Keratinocyte (primary cell): Measurements from ENCODE around the gene MAP3K1.

Source experiments
- EZH2 ChIP-seq: IDR thresholded peaks from one replicate; pipeline ENCODE4 v1.6.1; 2012; ENCODE audit warnings: inconsistent platforms, mild to moderate bottlenecking, low read length, moderate library complexity
- TF ChIP-seq, protein P1 (sequence below), 3 experiments: IDR thresholded peaks in 1 of 3; conservative IDR thresholded peaks in 1 of 3; optimal IDR thresholded peaks in 1 of 3; 2 replicates in 2 of 3; 3 replicates in 1 of 3; pipeline versions ENCODE3 to v1.5.1; 2011; ENCODE audit warnings: low read length in 3 of 3, mild to moderate bottlenecking in 3 of 3, moderate library complexity in 2 of 3, control low read depth in 1 of 3, inconsistent platforms in 1 of 3; ENCODE audit not compliant: insufficient read depth in 2 of 3; ENCODE audit errors: extremely low read depth in 1 of 3

DNA sequence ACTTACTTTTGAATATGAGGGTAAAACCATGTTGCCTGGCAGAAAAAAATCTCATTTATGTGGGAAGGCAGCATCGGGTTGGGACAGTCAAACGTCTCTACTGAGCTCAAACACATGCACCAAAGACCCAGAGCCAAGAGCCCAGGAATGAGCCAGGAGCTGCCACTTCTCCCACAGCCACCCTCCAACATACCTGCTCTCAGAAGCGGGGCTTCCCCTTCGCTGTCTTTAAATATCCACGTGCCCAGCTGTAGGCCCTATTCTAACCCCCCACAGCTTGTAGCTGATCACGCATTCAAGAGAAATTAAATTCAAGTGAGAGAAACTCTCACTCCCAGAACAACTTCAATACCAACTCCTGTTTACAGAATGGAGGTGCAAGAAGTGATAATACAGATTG lies 42.6 kb upstream of the MAP3K1 start:
- TF ChIP-seq, protein P1, sequence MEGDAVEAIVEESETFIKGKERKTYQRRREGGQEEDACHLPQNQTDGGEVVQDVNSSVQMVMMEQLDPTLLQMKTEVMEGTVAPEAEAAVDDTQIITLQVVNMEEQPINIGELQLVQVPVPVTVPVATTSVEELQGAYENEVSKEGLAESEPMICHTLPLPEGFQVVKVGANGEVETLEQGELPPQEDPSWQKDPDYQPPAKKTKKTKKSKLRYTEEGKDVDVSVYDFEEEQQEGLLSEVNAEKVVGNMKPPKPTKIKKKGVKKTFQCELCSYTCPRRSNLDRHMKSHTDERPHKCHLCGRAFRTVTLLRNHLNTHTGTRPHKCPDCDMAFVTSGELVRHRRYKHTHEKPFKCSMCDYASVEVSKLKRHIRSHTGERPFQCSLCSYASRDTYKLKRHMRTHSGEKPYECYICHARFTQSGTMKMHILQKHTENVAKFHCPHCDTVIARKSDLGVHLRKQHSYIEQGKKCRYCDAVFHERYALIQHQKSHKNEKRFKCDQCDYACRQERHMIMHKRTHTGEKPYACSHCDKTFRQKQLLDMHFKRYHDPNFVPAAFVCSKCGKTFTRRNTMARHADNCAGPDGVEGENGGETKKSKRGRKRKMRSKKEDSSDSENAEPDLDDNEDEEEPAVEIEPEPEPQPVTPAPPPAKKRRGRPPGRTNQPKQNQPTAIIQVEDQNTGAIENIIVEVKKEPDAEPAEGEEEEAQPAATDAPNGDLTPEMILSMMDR (optimal IDR thresholded peaks at IDR 0.05 in 1 of 3, IDR thresholded peaks at IDR 0.05 in 1 of 3, conservative IDR thresholded peaks at IDR 0.05 in 1 of 3; ENCODE audit: extremely low read depth in 1 of 3, insufficient read depth in 2 of 3, low read length in 3 of 3) = no peak
- no peak for TF ChIP-seq EZH2
